ENCODE results near the gene REEP1.
"Not testable (repeated sequence)": the region's sequence is repeated elsewhere in the genome, so short reads cannot be mapped to it uniquely, and the experiment has no call there.

- TF ChIP-seq CTCF, POLR2A (IDR thresholded peaks at IDR 0.05): not testable (repeated sequence)
Measured at GRCh38 chr2:86200564-86200963, 136.9 kb downstream of the REEP1 start.

All from uterus (tissue), 2 donors.